Panc1 (cell line): ENCODE results near the gene MACROD2. TPM values are rescaled to one million over a fixed set of nuclear protein-coding genes. Genes with fewer than 3 reads are reported as not detected.

Source experiments
- ATAC-seq: fragments of 200-7000 bp; cut with Tn5 transposase; 2 replicates; pipeline ENCODE4 v1.9.1; 2020; ENCODE audit warnings: mild to moderate bottlenecking, moderate library complexity
- BruUV-seq: library from RNA; stranded (reverse); fragments of 400-500 nt; replicated peaks from 2 replicates; lab custom pipeline; 2021; lab: Mats Ljungman, UMichigan
- CTCF ChIA-PET: fragments of 300-600 bp; sonication (Branson Sonifier 250); formaldehyde crosslinking; loops from one replicate; lab custom pipeline; 2022; ENCODE audit warnings: antibody characterized with exemption; lab: Charles Lee
- POLR2A ChIA-PET: fragments of 300-600 bp; sonication (Branson Sonifier 250); formaldehyde crosslinking; loops from one replicate; lab custom pipeline; 2022; ENCODE audit warnings: antibody characterized with exemption; lab: Charles Lee
- DNase-seq: peaks from one replicate; pipeline ENCODE4 v3.0.0-alpha.2; 2010; ENCODE audit warnings: low read depth, low spot score
- H3K27ac ChIP-seq: 2 replicates; pipeline ENCODE4 v1.5.1; 2011; ENCODE audit warnings: mild to moderate bottlenecking, low read length, inconsistent platforms
- H3K27me3 ChIP-seq: fragments of 200-500 bp; sonication (Bioruptor generic); 2 replicates; pipeline ENCODE4 v1.6.0; 2014; ENCODE audit warnings: low read length, inconsistent platforms; ENCODE audit not compliant: control insufficient read depth, insufficient read depth
- H3K36me3 ChIP-seq: fragments of 200-500 bp; sonication (Bioruptor generic); 2 replicates; pipeline ENCODE4 v1.5.1; 2014; ENCODE audit warnings: inconsistent platforms, mild to moderate bottlenecking, low read length, moderate library complexity; ENCODE audit not compliant: control insufficient read depth, insufficient read depth
- H3K4me1 ChIP-seq: 2 replicates; pipeline ENCODE4 v1.5.1; 2011; ENCODE audit warnings: inconsistent platforms, mild to moderate bottlenecking, low read length, moderate library complexity; ENCODE audit not compliant: control insufficient read depth, insufficient read depth
- H3K4me3 ChIP-seq, 2 experiments: 2 replicates each; pipeline ENCODE4 v1.5.1; 2011 to 2012; ENCODE audit warnings: low read depth in 2 of 2, low read length in 2 of 2, mild to moderate bottlenecking in 2 of 2, inconsistent platforms in 1 of 2, moderate library complexity in 1 of 2
- H3K9me3 ChIP-seq: fragments of 200-500 bp; sonication (Bioruptor generic); 2 replicates; pipeline ENCODE4 v1.5.1; 2014; ENCODE audit warnings: low read depth, mild to moderate bottlenecking, inconsistent platforms, low read length, moderate library complexity; ENCODE audit not compliant: control insufficient read depth, insufficient read depth
- POLR2AphosphoS5 ChIP-seq: IDR thresholded peaks from 2 replicates; pipeline ENCODE4 v1.6.1; 2012; ENCODE audit warnings: mild to moderate bottlenecking, low read depth, low read length, moderate library complexity
- SIN3A ChIP-seq: IDR thresholded peaks from 2 replicates; pipeline ENCODE4 v1.6.1; 2012; ENCODE audit warnings: low read depth, mild to moderate bottlenecking, low read length, moderate library complexity, borderline replicate concordance; ENCODE audit not compliant: insufficient read depth
- TCF7L2 ChIP-seq: IDR thresholded peaks from 2 replicates; pipeline ENCODE4 v1.6.1; 2011; ENCODE audit warnings: mild to moderate bottlenecking, low read depth, low read length, inconsistent platforms
- in situ Hi-C: cut with HindIII; loops from 2 replicates; pipeline ENCODE4 v1.10.0; 2016; ENCODE audit warnings: low sequenced_read_pairs, low pct_unique_long_range_greater_than_20kb
- intact Hi-C: fragments of 100-400 bp; cut with micrococcal nuclease; formaldehyde crosslinking; loops from one replicate; pipeline ENCODE4 v1.10.0; 2022; ENCODE audit not compliant: unreplicated experiment
- total RNA-seq: library from RNA; stranded (reverse); gene quantifications from one replicate; pipeline ENCODE4 v1.2.1, GENCODE V29; 2021; ENCODE audit not compliant: unreplicated experiment
- TF ChIP-seq, protein P1 (sequence below), 2 experiments: IDR thresholded peaks; 2 replicates each; pipeline ENCODE4 v1.6.1; 2011 to 2012; ENCODE audit warnings: low read depth in 2 of 2, control low read depth in 1 of 2, low read length in 1 of 2, mild to moderate bottlenecking in 1 of 2, moderate library complexity in 1 of 2; ENCODE audit not compliant: insufficient read depth in 1 of 2
- TF ChIP-seq, protein P2 (sequence below): fragments of 450-650 bp; IDR thresholded peaks from 2 replicates; pipeline ENCODE4 v1.5.1; 2017; ENCODE audit warnings: mild to moderate bottlenecking

MACROD2 gene
- total RNA-seq, 1 experiment from 2014 or later: 1.2 TPM

DNA sequence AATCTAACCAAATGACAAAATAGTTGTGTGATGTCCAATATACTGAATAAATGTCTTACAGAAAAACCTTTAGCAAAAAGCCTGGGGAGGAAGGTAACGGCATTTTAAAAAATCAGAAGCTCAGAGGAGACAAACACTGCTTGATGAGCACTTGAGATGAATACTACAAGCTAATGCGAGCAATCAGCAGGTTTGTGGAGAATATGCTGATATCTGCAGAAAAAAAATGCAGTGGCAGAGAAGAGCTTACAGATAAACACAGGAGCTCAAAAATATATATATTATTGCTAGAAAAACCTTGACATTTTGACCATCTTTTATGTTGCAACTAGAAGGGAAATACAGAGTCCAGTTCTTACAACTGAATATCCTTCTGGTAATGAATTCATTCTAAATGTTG, 1605.2 kb downstream of the MACROD2 start:
- Histone ChIP-seq H3K27me3 (no peaks in the 10 kb centered on the region), H3K4me1 (no peaks in the 10 kb centered on the region), H3K36me3 (no peaks in the 10 kb centered on the region), H3K9me3 (no peaks in the 10 kb centered on the region), H3K4me3 (no peak overlapping the region), H3K27ac (no peak overlapping the region)
- CTCF ChIA-PET: no interaction called here
- ATAC-seq (no peak), DNase-seq (no peak)
- in situ Hi-C loops (no loop called here), intact Hi-C loops (no loop called here)
- no TSS peak for BruUV-seq
- TF ChIP-seq SIN3A (no peak), POLR2AphosphoS5 (no peak), TCF7L2 (no peak)
- TF ChIP-seq, protein P1, sequence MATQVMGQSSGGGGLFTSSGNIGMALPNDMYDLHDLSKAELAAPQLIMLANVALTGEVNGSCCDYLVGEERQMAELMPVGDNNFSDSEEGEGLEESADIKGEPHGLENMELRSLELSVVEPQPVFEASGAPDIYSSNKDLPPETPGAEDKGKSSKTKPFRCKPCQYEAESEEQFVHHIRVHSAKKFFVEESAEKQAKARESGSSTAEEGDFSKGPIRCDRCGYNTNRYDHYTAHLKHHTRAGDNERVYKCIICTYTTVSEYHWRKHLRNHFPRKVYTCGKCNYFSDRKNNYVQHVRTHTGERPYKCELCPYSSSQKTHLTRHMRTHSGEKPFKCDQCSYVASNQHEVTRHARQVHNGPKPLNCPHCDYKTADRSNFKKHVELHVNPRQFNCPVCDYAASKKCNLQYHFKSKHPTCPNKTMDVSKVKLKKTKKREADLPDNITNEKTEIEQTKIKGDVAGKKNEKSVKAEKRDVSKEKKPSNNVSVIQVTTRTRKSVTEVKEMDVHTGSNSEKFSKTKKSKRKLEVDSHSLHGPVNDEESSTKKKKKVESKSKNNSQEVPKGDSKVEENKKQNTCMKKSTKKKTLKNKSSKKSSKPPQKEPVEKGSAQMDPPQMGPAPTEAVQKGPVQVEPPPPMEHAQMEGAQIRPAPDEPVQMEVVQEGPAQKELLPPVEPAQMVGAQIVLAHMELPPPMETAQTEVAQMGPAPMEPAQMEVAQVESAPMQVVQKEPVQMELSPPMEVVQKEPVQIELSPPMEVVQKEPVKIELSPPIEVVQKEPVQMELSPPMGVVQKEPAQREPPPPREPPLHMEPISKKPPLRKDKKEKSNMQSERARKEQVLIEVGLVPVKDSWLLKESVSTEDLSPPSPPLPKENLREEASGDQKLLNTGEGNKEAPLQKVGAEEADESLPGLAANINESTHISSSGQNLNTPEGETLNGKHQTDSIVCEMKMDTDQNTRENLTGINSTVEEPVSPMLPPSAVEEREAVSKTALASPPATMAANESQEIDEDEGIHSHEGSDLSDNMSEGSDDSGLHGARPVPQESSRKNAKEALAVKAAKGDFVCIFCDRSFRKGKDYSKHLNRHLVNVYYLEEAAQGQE (IDR thresholded peaks at IDR 0.05; ENCODE audit: insufficient read depth in 1 of 2, low read depth in 2 of 2, low read length in 1 of 2): no peak
- TF ChIP-seq, protein P2, sequence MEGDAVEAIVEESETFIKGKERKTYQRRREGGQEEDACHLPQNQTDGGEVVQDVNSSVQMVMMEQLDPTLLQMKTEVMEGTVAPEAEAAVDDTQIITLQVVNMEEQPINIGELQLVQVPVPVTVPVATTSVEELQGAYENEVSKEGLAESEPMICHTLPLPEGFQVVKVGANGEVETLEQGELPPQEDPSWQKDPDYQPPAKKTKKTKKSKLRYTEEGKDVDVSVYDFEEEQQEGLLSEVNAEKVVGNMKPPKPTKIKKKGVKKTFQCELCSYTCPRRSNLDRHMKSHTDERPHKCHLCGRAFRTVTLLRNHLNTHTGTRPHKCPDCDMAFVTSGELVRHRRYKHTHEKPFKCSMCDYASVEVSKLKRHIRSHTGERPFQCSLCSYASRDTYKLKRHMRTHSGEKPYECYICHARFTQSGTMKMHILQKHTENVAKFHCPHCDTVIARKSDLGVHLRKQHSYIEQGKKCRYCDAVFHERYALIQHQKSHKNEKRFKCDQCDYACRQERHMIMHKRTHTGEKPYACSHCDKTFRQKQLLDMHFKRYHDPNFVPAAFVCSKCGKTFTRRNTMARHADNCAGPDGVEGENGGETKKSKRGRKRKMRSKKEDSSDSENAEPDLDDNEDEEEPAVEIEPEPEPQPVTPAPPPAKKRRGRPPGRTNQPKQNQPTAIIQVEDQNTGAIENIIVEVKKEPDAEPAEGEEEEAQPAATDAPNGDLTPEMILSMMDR: no peak
- POLR2A ChIA-PET: no interaction called here

DNA sequence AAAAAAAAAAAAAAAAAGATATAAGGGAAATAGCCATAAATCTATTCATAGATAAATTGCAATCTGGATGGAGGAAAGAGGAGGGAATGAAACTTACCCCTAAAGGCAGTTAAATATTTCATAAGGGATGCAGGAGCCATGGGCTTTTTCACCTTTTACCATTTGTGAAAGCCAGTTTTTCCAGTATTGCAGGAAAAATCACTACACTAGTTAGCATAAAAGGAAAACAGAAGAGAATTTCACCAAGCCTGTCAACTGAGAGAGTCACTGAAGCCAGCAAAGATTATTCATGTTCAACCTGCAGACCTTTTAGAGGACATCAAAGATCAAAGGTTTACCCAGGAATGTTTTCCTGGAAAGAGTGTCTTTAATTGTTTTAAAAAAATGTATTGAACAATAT, 1608.2 kb downstream of the MACROD2 start:
- ATAC-seq (no peak), DNase-seq (no peak)
- no peaks in the 10 kb centered on the region for H3K9me3 ChIP-seq
- H3K27ac ChIP-seq: no peak overlapping the region
- no peaks in the 10 kb centered on the region for H3K36me3 ChIP-seq
- CTCF ChIA-PET: no interaction called here
- intact Hi-C loops: no loop called here
- POLR2A ChIA-PET: no interaction called here
- H3K27me3 ChIP-seq: no peaks in the 10 kb centered on the region
- TF ChIP-seq, protein P2: no peak
- TF ChIP-seq, protein P1 (IDR thresholded peaks at IDR 0.05; ENCODE audit: insufficient read depth in 1 of 2, low read depth in 2 of 2, low read length in 1 of 2): no peak
- TF ChIP-seq SIN3A (no peak), POLR2AphosphoS5 (no peak), TCF7L2 (no peak)
- H3K4me1 ChIP-seq: no peaks in the 10 kb centered on the region
- no TSS peak for BruUV-seq
- in situ Hi-C loops: no loop called here
- no peak overlapping the region for H3K4me3 ChIP-seq
